Measurements from ENCODE around the gene XRN1. TPM values are rescaled to one million over a fixed set of nuclear protein-coding genes. Genes with fewer than 3 reads are reported as not detected.

Gene XRN1
- total and polyA plus RNA-seq, 2 of the 8 experiments (the other 6 are each of a cell fraction or from before 2014, with no cell fraction given), result 1.9 to 17.2 TPM

- Histone ChIP-seq H2AFZ (ENCODE audit: low read length) (no peak overlapping the region), H3K36me3 (ENCODE audit: control insufficient read depth in 2 of 4, insufficient read depth in 4 of 4, low read length in 3 of 4) (no peaks in the 10 kb centered on the region; a peak in 1 of 8 replicates), H3K18ac (ENCODE audit: extremely low read depth, low read length) (no peak overlapping the region), H4K5ac (ENCODE audit: insufficient read length, low read depth, low read length) (no peak overlapping the region), H4K20me1 (replicated peaks in 1 of 2; ENCODE audit: control insufficient read depth in 1 of 2, insufficient read depth in 2 of 2, low read length in 2 of 2) (no peaks in the 10 kb centered on the region), H2BK15ac (ENCODE audit: low read length) (no peak overlapping the region), H4K8ac (ENCODE audit: extremely low read depth, insufficient read depth, low read length) (no peak overlapping the region), H3K9ac (replicated peaks in 1 of 4; ENCODE audit: extremely low read depth in 1 of 4, low read depth in 3 of 4, low read length in 3 of 4) (no peak overlapping the region), H3K4ac (replicated peaks; ENCODE audit: insufficient read length, low read depth, low read length) (no peak overlapping the region), H3K4me1 (replicated peaks in 1 of 4; ENCODE audit: control insufficient read depth in 3 of 4, insufficient read depth in 4 of 4, low read length in 3 of 4) (no peaks in the 10 kb centered on the region), H3K27me3 (replicated peaks in 1 of 4; ENCODE audit: control insufficient read depth in 3 of 4, extremely low read depth in 1 of 4, insufficient read depth in 3 of 4, low read length in 3 of 4) (no peaks in the 10 kb centered on the region), H3K27ac (ENCODE audit: low read depth, low read length) (no peak overlapping the region), H2BK20ac (ENCODE audit: low read length) (no peak overlapping the region), H2BK5ac (ENCODE audit: low read depth, low read length) (no peak overlapping the region), H3K9me3 (ENCODE audit: insufficient read depth in 2 of 2, low read depth in 1 of 2, low read length in 1 of 2) (no peaks in the 10 kb centered on the region), H3K56ac (replicated peaks; ENCODE audit: insufficient read length, low read depth, low read length) (no peak overlapping the region), H2AK5ac (ENCODE audit: low read depth, low read length) (no peak overlapping the region), H3K23me2 (ENCODE audit: low read depth, low read length) (no peaks in the 10 kb centered on the region), H3K23ac (ENCODE audit: insufficient read length) (no peak overlapping the region), H3K4me2 (ENCODE audit: insufficient read depth in 1 of 2, low read depth in 2 of 2, low read length in 2 of 2) (no peak overlapping the region), H2BK120ac (replicated peaks; ENCODE audit: low read depth, low read length) (no peak overlapping the region), H3K79me2 (ENCODE audit: control insufficient read depth in 1 of 2, insufficient read depth in 2 of 2, low read length in 2 of 2) (peaks cover 0 to 13% of the 10 kb centered on the region in 2 experiments; a peak in 2 of 4 replicates), H3K79me1 (ENCODE audit: low read depth, low read length) (no peaks in the 10 kb centered on the region), H2BK12ac (ENCODE audit: low read depth, low read length) (no peak overlapping the region), H3K4me3 (ENCODE audit: extremely low read depth in 1 of 4, insufficient read depth in 2 of 4, low read depth in 3 of 4, low read length in 4 of 4) (no peak overlapping the region), H3K14ac (ENCODE audit: insufficient read length) (no peak overlapping the region), H4K91ac (replicated peaks; ENCODE audit: insufficient read length, low read length) (no peak overlapping the region)
- POLR2A ChIA-PET (ENCODE audit: partially characterized antibody), result interaction anchor here (1.4 kb wide), 1 partner anchor 9 kb away, joined by 4 read pairs; no protein-coding TSS in a partner anchor
- no peak for FAIRE-seq
- CTCF ChIA-PET (ENCODE audit: partially characterized antibody), result no interaction called here
- no peak for DNase-seq (ENCODE audit: low read depth in 1 of 2, low spot score in 2 of 2)
- no peak for TF ChIP-seq POU5F1 (IDR thresholded peaks at IDR 0.05; ENCODE audit: low read depth, low read length)
- TF ChIP-seq MAX (IDR thresholded peaks at IDR 0.05), result no peak
- no peak for TF ChIP-seq ATF2 (IDR thresholded peaks at IDR 0.05; ENCODE audit: low read length)
- no peak for TF ChIP-seq SAP30 (IDR thresholded peaks at IDR 0.05; ENCODE audit: insufficient read depth, insufficient replicate concordance, low read length)
- no peak for TF ChIP-seq ATF3 (IDR thresholded peaks at IDR 0.05; ENCODE audit: insufficient read depth, low read depth, low read length)
- TF ChIP-seq CTCF (IDR thresholded peaks at IDR 0.05; ENCODE audit: control extremely low read depth in 1 of 3, insufficient read depth in 1 of 3, low read depth in 1 of 3, low read length in 3 of 3), result no peak
- TF ChIP-seq HDAC6 (IDR thresholded peaks at IDR 0.05; ENCODE audit: low read depth, low read length), result no peak
- no peak for TF ChIP-seq JUN (IDR thresholded peaks at IDR 0.05; ENCODE audit: low read depth, low read length)
These were observed 10.8 kb downstream of the XRN1 start for GRCh38 chr3:142436951-142437585.
